Fibroblast of lung (primary cell): ENCODE measurements around the gene HADH. TPM values are rescaled to one million over a fixed set of nuclear protein-coding genes. Genes with fewer than 3 reads are reported as not detected.

Source experiments
- DNase-seq, 2 donors: peaks; one replicate each; pipeline versions ENCODE4 v3.0.0 to v3.0.0-alpha.2; 2010; ENCODE audit warnings: low read depth in 2 of 2
- H2AFZ ChIP-seq: 2 replicates; pipeline ENCODE4 v1.5.1; 2012; ENCODE audit warnings: low read length, control low read depth, inconsistent platforms
- H3K27ac ChIP-seq: 2 replicates; pipeline ENCODE4 v1.5.1; 2011; ENCODE audit warnings: low read length, control low read depth; ENCODE audit not compliant: insufficient read depth
- H3K27me3 ChIP-seq: 2 replicates; pipeline ENCODE4 v1.5.1; 2011; ENCODE audit warnings: mild to moderate bottlenecking, low read length; ENCODE audit not compliant: control insufficient read depth, insufficient read depth
- H3K36me3 ChIP-seq: 2 replicates; pipeline ENCODE4 v1.5.1; 2011; ENCODE audit warnings: low read length; ENCODE audit not compliant: control insufficient read depth, insufficient read depth
- H3K4me1 ChIP-seq: 2 replicates; pipeline ENCODE4 v1.5.1; 2011; ENCODE audit warnings: low read length; ENCODE audit not compliant: control insufficient read depth, insufficient read depth; ENCODE audit errors: extremely low read depth
- H3K4me2 ChIP-seq: 2 replicates; pipeline ENCODE4 v1.5.1; 2011; ENCODE audit warnings: low read length, control low read depth; ENCODE audit not compliant: insufficient read depth; ENCODE audit errors: extremely low read depth
- H3K4me3 ChIP-seq, 4 experiments: fragments of 200-600 bp in 1 of 4; sonication (generic) in 1 of 4; replicated peaks in 1 of 4; 2 replicates each; pipeline ENCODE4 v1.5.1; 2011 to 2016; ENCODE audit warnings: low read length in 4 of 4, low read depth in 3 of 4, mild to moderate bottlenecking in 3 of 4, control low read depth in 2 of 4, inconsistent platforms in 1 of 4, mixed read lengths in 1 of 4; ENCODE audit not compliant: insufficient read depth in 1 of 4; ENCODE audit errors: control extremely low read depth in 1 of 4
- H3K79me2 ChIP-seq: 2 replicates; pipeline ENCODE4 v1.5.1; 2012; ENCODE audit warnings: mild to moderate bottlenecking, low read length, inconsistent platforms; ENCODE audit not compliant: control insufficient read depth, insufficient read depth
- H3K9ac ChIP-seq: 2 replicates; pipeline ENCODE4 v1.5.1; 2011; ENCODE audit warnings: mild to moderate bottlenecking, low read length, control low read depth; ENCODE audit not compliant: insufficient read depth
- H3K9me3 ChIP-seq: 2 replicates; pipeline ENCODE4 v1.5.1; 2012; ENCODE audit warnings: low read depth, low read length; ENCODE audit not compliant: control insufficient read depth, insufficient read depth
- H4K20me1 ChIP-seq: 2 replicates; pipeline ENCODE4 v1.5.1; 2011; ENCODE audit warnings: low read length; ENCODE audit not compliant: control insufficient read depth, insufficient read depth; ENCODE audit errors: extremely low read depth
- CTCF ChIP-seq, 2 donors: IDR thresholded peaks in 1 of 2; conservative IDR thresholded peaks in 1 of 2; 1 replicate in 1 of 2; 2 replicates in 1 of 2; pipeline ENCODE4 v1.5.1; 2011 to 2012; ENCODE audit warnings: low read length in 2 of 2, control low read depth in 1 of 2, inconsistent platforms in 1 of 2, low read depth in 1 of 2, mild to moderate bottlenecking in 1 of 2
- EZH2 ChIP-seq: IDR thresholded peaks from 2 replicates; pipeline ENCODE4 v1.5.1; 2012; ENCODE audit warnings: low read length, control low read depth, mild to moderate bottlenecking; ENCODE audit errors: missing control alignments
- polyA plus RNA-seq, 2 donors: library from polyadenylated mRNA; depleted of rRNA in 1 of 2; stranded (reverse) in 1 of 2; unstranded in 1 of 2; fragments of >200 nt; gene quantifications; 2 replicates each; pipeline ENCODE4 v1.2.1, GENCODE V29; 2011 to 2012; ENCODE audit warnings: missing spikeins in 1 of 2
- total RNA-seq: library from RNA; depleted of rRNA; stranded (reverse); fragments of >200 nt; gene quantifications from 2 replicates; pipeline ENCODE4 v1.2.1, GENCODE V29; 2014

HADH gene
- total and polyA plus RNA-seq, 2 donors (not counting 1 experiment from before 2014, with no cell fraction given): 16.7 to 29.7 TPM

- TF ChIP-seq EZH2 (no peak), CTCF (conservative IDR thresholded peaks at IDR 0.05 in 1 of 2, IDR thresholded peaks at IDR 0.05 in 1 of 2; ENCODE audit: low read depth in 1 of 2, low read length in 2 of 2) (no peak)
These were observed 1.6 kb upstream of the HADH start for GRCh38 chr4:107987916-107988762.

GRCh38 chr4:107988763-107989035 lies 990 bp upstream of the HADH start:
- no peak overlapping the region for H3K9ac ChIP-seq

More at GRCh38 chr4:107987916-107988762, 1.6 kb upstream of the HADH start:
- H3K27ac ChIP-seq: no peak overlapping the region
- H3K36me3 ChIP-seq: no peaks in the 10 kb centered on the region
- no peak overlapping the region for H3K4me2 ChIP-seq
- peaks cover 5% of the 10 kb centered on the region for H3K4me1 ChIP-seq
- no peaks in the 10 kb centered on the region for H4K20me1 ChIP-seq
- no peak overlapping the region for H2AFZ ChIP-seq
- peaks cover 9% of the 10 kb centered on the region for H3K79me2 ChIP-seq
- H3K4me3 ChIP-seq: no peak overlapping the region
- no peak overlapping the region for H3K9ac ChIP-seq
- H3K27me3 ChIP-seq: no peaks in the 10 kb centered on the region
- no peaks in the 10 kb centered on the region for H3K9me3 ChIP-seq
- no peak for DNase-seq

GRCh38 chr4:107989162-107989536 lies 540 bp upstream of the HADH start:
- Histone ChIP-seq H3K79me2 (peaks cover 9% of the 10 kb centered on the region), H4K20me1 (no peaks in the 10 kb centered on the region), H3K36me3 (no peaks in the 10 kb centered on the region), H3K9ac (peak overlapping the region; percentile 6), H3K4me2 (peak overlapping the region; percentile 98), H3K4me1 (peaks cover 5% of the 10 kb centered on the region), H2AFZ (peak overlapping the region; percentile 94), H3K27me3 (no peaks in the 10 kb centered on the region), H3K9me3 (no peaks in the 10 kb centered on the region), H3K27ac (peak overlapping the region; percentile 79), H3K4me3 (peak overlapping the region; percentile 72 to 90 (median 74))
- TF ChIP-seq CTCF (conservative IDR thresholded peaks at IDR 0.05 in 1 of 2, IDR thresholded peaks at IDR 0.05 in 1 of 2; ENCODE audit: low read depth in 1 of 2, low read length in 2 of 2) (no peak), EZH2 (no peak)
- no peak for DNase-seq

More at GRCh38 chr4:107988763-107989035, 990 bp upstream of the HADH start:
- H3K36me3 ChIP-seq: no peaks in the 10 kb centered on the region
- H3K27ac ChIP-seq: no peak overlapping the region
- no peak overlapping the region for H2AFZ ChIP-seq
- H4K20me1 ChIP-seq: no peaks in the 10 kb centered on the region
- no peaks in the 10 kb centered on the region for H3K27me3 ChIP-seq
- TF ChIP-seq CTCF (conservative IDR thresholded peaks at IDR 0.05 in 1 of 2, IDR thresholded peaks at IDR 0.05 in 1 of 2; ENCODE audit: low read depth in 1 of 2, low read length in 2 of 2) (no peak), EZH2 (no peak)
- H3K9me3 ChIP-seq: no peaks in the 10 kb centered on the region
- peaks cover 5% of the 10 kb centered on the region for H3K4me1 ChIP-seq
- peaks cover 9% of the 10 kb centered on the region for H3K79me2 ChIP-seq
- no peak overlapping the region for H3K4me2 ChIP-seq
- DNase-seq: no peak
- no peak overlapping the region for H3K4me3 ChIP-seq
